Epithelial cell of esophagus (primary cell): Measurements from ENCODE around the gene PPIL6.
A peak's percentile ranks its signal among the peaks of the same experiment; 100 is the strongest.

Experiments
- DNase-seq: peaks from one replicate; pipeline ENCODE4 v3.0.0; 2010; ENCODE audit warnings: low read depth
- H3K4me3 ChIP-seq: 2 replicates; pipeline ENCODE4 v1.5.1; 2011; ENCODE audit warnings: mild to moderate bottlenecking, low read length, control low read depth
- CTCF ChIP-seq: IDR thresholded peaks from 2 replicates; pipeline ENCODE4 v1.5.1; 2011; ENCODE audit warnings: low read depth, mild to moderate bottlenecking, low read length, control low read depth, inconsistent platforms; ENCODE audit not compliant: insufficient read depth; ENCODE audit errors: missing control alignments

PPIL6 gene

GRCh38 chr6:109456710-109457561, 16.5 kb upstream of the PPIL6 start:
- no peak for TF ChIP-seq CTCF
- peak; percentile 15 for DNase-seq
- no peak overlapping the region for H3K4me3 ChIP-seq

GRCh38 chr6:109456111-109456583, 15.7 kb upstream of the PPIL6 start:
- peak overlapping the region; percentile 64 for H3K4me3 ChIP-seq
- TF ChIP-seq CTCF = no peak
- no peak for DNase-seq

GRCh38 chr6:109455437-109456110, 15.1 kb upstream of the PPIL6 start, which contains the start of gene MICAL1:
Gene MICAL1, minus strand, starts transcription at chr6:109455772. Its CDS starts 1,576 bp downstream, at chr6:109454196.
- no peak for TF ChIP-seq CTCF
- DNase-seq = peak; percentile 56
- H3K4me3 ChIP-seq = peak within 1 kb of the TSS; percentile 64

- TF ChIP-seq CTCF = no peak
- H3K4me3 ChIP-seq = peak overlapping the region; percentile 64
- DNase-seq = no peak
Observed at GRCh38 chr6:109454496-109455436, 14.3 kb upstream of the PPIL6 start.

- no peak for TF ChIP-seq CTCF
- no peak for DNase-seq
- no peak overlapping the region for H3K4me3 ChIP-seq
Observed at GRCh38 chr6:109453594-109454495, 13.4 kb upstream of the PPIL6 start.

GRCh38 chr6:109453156-109453555, 12.7 kb upstream of the PPIL6 start:
- TF ChIP-seq CTCF = no peak

More at GRCh38 chr6:109453156-109453555, 12.7 kb upstream of the PPIL6 start:
- DNase-seq = no peak
- no peak overlapping the region for H3K4me3 ChIP-seq
